ENCODE measurements around the gene GNB2. TPM values are rescaled to one million over a fixed set of nuclear protein-coding genes. Genes with fewer than 3 reads are reported as not detected.
"Not testable (repeated sequence)": the region's sequence is repeated elsewhere in the genome, so short reads cannot be mapped to it uniquely, and the experiment has no call there.

GNB2 gene
- total RNA-seq, 2 experiments from 2014 or later = 235 to 241 TPM

- POLR2A ChIA-PET = no interaction called here
Observed at GRCh38 chr7:100654908-100655831, 18.4 kb upstream of the GNB2 start.

GRCh38 chr7:100655908-100656674, 17.4 kb upstream of the GNB2 start, which contains the start of gene ACTL6B:
TSS of gene ACTL6B (minus strand) at chr7:100656448. CDS start at chr7:100656354, 94 bp downstream.
- ChIA-PET CTCF (no interaction called here), POLR2A (no interaction called here)

More at GRCh38 chr7:100654908-100655831, 18.4 kb upstream of the GNB2 start:
- CTCF ChIA-PET = no interaction called here

GRCh38 chr7:100662194-100662776, 11.3 kb upstream of the GNB2 start:
- CTCF ChIA-PET = interaction anchor here (0.6 kb wide), 1 partner anchor 37 kb away, joined by 4 read pairs; no protein-coding TSS in a partner anchor
- POLR2A ChIA-PET = not testable (repeated sequence)

- POLR2A ChIA-PET = no interaction called here
- CTCF ChIA-PET = interaction anchor here (1.1 to 1.7 kb wide), 2 partner anchors 25 to 31 kb away, joined by 4 to 6 read pairs; no protein-coding TSS in a partner anchor
Observed at GRCh38 chr7:100665168-100665726, 8.3 kb upstream of the GNB2 start.

GRCh38 chr7:100667331-100668068, 6.0 kb upstream of the GNB2 start:
- CTCF ChIA-PET = interaction anchor here (1.0 kb wide), 1 partner anchor 62 kb away, joined by 3 read pairs; no protein-coding TSS in a partner anchor
- POLR2A ChIA-PET = interaction anchor here (0.6 kb wide), 1 partner anchor 51 kb away, joined by 4 read pairs; no protein-coding TSS in a partner anchor

- ChIA-PET POLR2A (interaction anchor here (0.6 kb wide), 1 partner anchor 51 kb away, joined by 4 read pairs; no protein-coding TSS in a partner anchor), CTCF (interaction anchor here (1.0 kb wide), 1 partner anchor 63 kb away, joined by 3 read pairs; no protein-coding TSS in a partner anchor)
Observed at GRCh38 chr7:100668069-100668449, 5.5 kb upstream of the GNB2 start.

GRCh38 chr7:100669106-100669505, 4.4 kb upstream of the GNB2 start:
- POLR2A ChIA-PET = interaction anchor here (0.6 kb wide), 1 partner anchor 40 kb away, joined by 3 read pairs; no protein-coding TSS in a partner anchor

GRCh38 chr7:100670074-100670473, 3.5 kb upstream of the GNB2 start:
- ChIA-PET CTCF (no interaction called here), POLR2A (no interaction called here)

More at GRCh38 chr7:100669106-100669505, 4.4 kb upstream of the GNB2 start:
- CTCF ChIA-PET = not testable (repeated sequence)

- CTCF ChIA-PET = no interaction called here
- POLR2A ChIA-PET = interaction anchor here (0.7 kb wide), 1 partner anchor 280 kb away, joined by 14 read pairs; no protein-coding TSS in a partner anchor
Observed at GRCh38 chr7:100671353-100672327, 1.9 kb upstream of the GNB2 start.

GRCh38 chr7:100673942-100674410, 436 bp downstream of the GNB2 start:
- POLR2A ChIA-PET = interaction anchor here (0.7 kb wide), 1 partner anchor 497 kb away, joined by 3 read pairs; the partner anchor contains the start of gene GPC2

GRCh38 chr7:100674411-100675104, 1.0 kb downstream of the GNB2 start:
- CTCF ChIA-PET = interaction anchor here (0.6 to 9.2 kb wide), 6 partner anchors 17 to 1333 kb away, joined by 3 to 68 read pairs (median 4); partner anchors contain the start of genes FBXO24, LRCH4 and POP7
- POLR2A ChIA-PET = interaction anchor here (0.7 to 1.3 kb wide), 3 partner anchors 31 to 497 kb away, joined by 3 to 6 read pairs (median 3); partner anchors contain the start of genes GPC2 and POP7

More at GRCh38 chr7:100673942-100674410, 436 bp downstream of the GNB2 start:
- CTCF ChIA-PET = interaction anchor here (1.1 to 9.2 kb wide), 3 partner anchors 17 to 41 kb away, joined by 3 to 68 read pairs (median 5); partner anchors contain the start of gene POP7

- ChIA-PET POLR2A (interaction anchor here (0.6 to 1.3 kb wide), 3 partner anchors 30 to 154 kb away, joined by 3 to 6 read pairs (median 4); partner anchors contain the start of gene POP7), CTCF (interaction anchor here (0.6 to 9.2 kb wide), 6 partner anchors 16 to 1334 kb away, joined by 3 to 68 read pairs (median 4); partner anchors contain the start of genes FBXO24, LRCH4 and POP7)
Observed at GRCh38 chr7:100675105-100675451, 1.5 kb downstream of the GNB2 start.

- POLR2A ChIA-PET = interaction anchor here (0.6 to 1.3 kb wide), 4 partner anchors 30 to 153 kb away, joined by 3 to 6 read pairs (median 4); partner anchors contain the start of genes FBXO24 and POP7
- CTCF ChIA-PET = interaction anchor here (1.5 to 9.2 kb wide), 2 partner anchors 16 to 177 kb away, joined by 3 to 68 read pairs; partner anchors contain the start of gene SLC12A9
Observed at GRCh38 chr7:100675581-100676350, 2.2 kb downstream of the GNB2 start.

- CTCF ChIA-PET = interaction anchor here (1.1 to 9.2 kb wide), 3 partner anchors 9 to 176 kb away, joined by 3 to 68 read pairs (median 3); partner anchors contain the start of gene SLC12A9
- POLR2A ChIA-PET = interaction anchor here (1.0 to 1.1 kb wide), 2 partner anchors 29 to 90 kb away, joined by 3 to 5 read pairs; partner anchors contain the start of gene FBXO24
Observed at GRCh38 chr7:100676501-100677306, 3.2 kb downstream of the GNB2 start.

All from activated CD8-positive, alpha-beta memory T cell treated with anti-CD3 and anti-CD28 coated beads for 36 hours (primary cell).